ENCODE measurements around the gene PSMC3IP. TPM values are rescaled to one million over a fixed set of nuclear protein-coding genes. Genes with fewer than 3 reads are reported as not detected.
"Not testable (repeated sequence)": the region's sequence is repeated elsewhere in the genome, so short reads cannot be mapped to it uniquely, and the experiment has no call there.

Gene PSMC3IP
- total RNA-seq, 2 donors from 2014 or later: 2.9 to 11.2 TPM

- no peak for DNase-seq (ENCODE audit: low spot score)
- intact Hi-C loops (cut with DNase I): no loop called here
- Histone ChIP-seq H3K27me3 (replicated peaks; ENCODE audit: insufficient read depth) (no peaks in the 10 kb centered on the region), H3K27ac (peak overlapping the region; percentile 80 to 84), H3K4me1 (replicated peaks) (peaks cover 5% of the 10 kb centered on the region), H3K4me3 (peak overlapping the region; percentile 62 to 82), H3K36me3 (no peaks in the 10 kb centered on the region), H3K9me3 (no peaks in the 10 kb centered on the region)
- 40% methylated on average over 16 of the region's 16 CpGs for WGBS
- no peak for TF ChIP-seq POLR2AphosphoS5 (IDR thresholded peaks at IDR 0.05)
- no peak for TF ChIP-seq POLR2A (IDR thresholded peaks at IDR 0.05)
- no peak for TF ChIP-seq CTCF (IDR thresholded peaks at IDR 0.05)
These were observed 23.7 kb downstream of the PSMC3IP start for GRCh38 chr17:42553866-42554249.

GRCh38 chr17:42553161-42553818 is 24.2 kb downstream of the PSMC3IP start:
- H3K4me3 ChIP-seq: no peak overlapping the region
- no peak for DNase-seq (ENCODE audit: low spot score)

GRCh38 chr17:42552736-42553135 is 24.8 kb downstream of the PSMC3IP start, which contains the start of gene HSD17B1:
TSS of gene HSD17B1 (plus strand) at chr17:42552923. CDS start at chr17:42552934, 11 bp downstream.
- H3K4me3 ChIP-seq: peak within 1 kb of the TSS in 1 of 2 donors; percentile 82
- H3K27me3 ChIP-seq (replicated peaks; ENCODE audit: insufficient read depth); H3K36me3 ChIP-seq; DNase-seq (ENCODE audit: low spot score); H3K9me3 ChIP-seq; H3K27ac ChIP-seq; intact Hi-C loops (cut with DNase I); H3K4me1 ChIP-seq (replicated peaks): not testable (repeated sequence)
- 90% methylated on average over 15 of the region's 15 CpGs for WGBS

More at GRCh38 chr17:42553161-42553818, 24.2 kb downstream of the PSMC3IP start:
- Histone ChIP-seq H3K4me1 (replicated peaks) (peaks cover 5% of the 10 kb centered on the region), H3K36me3 (no peaks in the 10 kb centered on the region), H3K27ac (no peak overlapping the region), H3K9me3 (no peaks in the 10 kb centered on the region), H3K27me3 (replicated peaks; ENCODE audit: insufficient read depth) (no peaks in the 10 kb centered on the region)
- WGBS: 60% methylated on average over 44 of the region's 45 CpGs
- intact Hi-C loops (cut with DNase I): no loop called here
- peak in 1 of 4 experiments; percentile 23 for TF ChIP-seq CTCF (IDR thresholded peaks at IDR 0.05)
- no peak for TF ChIP-seq POLR2AphosphoS5 (IDR thresholded peaks at IDR 0.05)

- Histone ChIP-seq H3K27me3 (replicated peaks; ENCODE audit: insufficient read depth) (no peaks in the 10 kb centered on the region), H3K36me3 (no peaks in the 10 kb centered on the region), H3K4me1 (replicated peaks) (peaks cover 5% of the 10 kb centered on the region), H3K9me3 (no peaks in the 10 kb centered on the region), H3K4me3 (no peak overlapping the region), H3K27ac (no peak overlapping the region)
- TF ChIP-seq CTCF (IDR thresholded peaks at IDR 0.05) (no peak), POLR2A (IDR thresholded peaks at IDR 0.05) (no peak), POLR2AphosphoS5 (IDR thresholded peaks at IDR 0.05) (no peak)
- no peak for DNase-seq (ENCODE audit: low spot score)
- 84% methylated on average over 14 of the region's 14 CpGs for WGBS
- intact Hi-C loops (cut with DNase I): no loop called here
These were observed 28.4 kb downstream of the PSMC3IP start for GRCh38 chr17:42548993-42549755.

- peak; percentile 85 for DNase-seq (ENCODE audit: low spot score)
- H3K27me3 ChIP-seq (replicated peaks; ENCODE audit: insufficient read depth): no peaks in the 10 kb centered on the region
- no peaks in the 10 kb centered on the region for H3K36me3 ChIP-seq
- intact Hi-C loops (cut with DNase I): no loop called here
- WGBS: 20% methylated on average over 42 of the region's 74 CpGs
- peak overlapping the region; percentile 24 to 39 for H3K4me3 ChIP-seq
- no peaks in the 10 kb centered on the region for H3K9me3 ChIP-seq
- TF ChIP-seq POLR2A (IDR thresholded peaks at IDR 0.05) (peak; percentile 17), CTCF (IDR thresholded peaks at IDR 0.05) (peak in 3 of 4 experiments; percentile 53 to 78 (median 72)), POLR2AphosphoS5 (IDR thresholded peaks at IDR 0.05) (peak; percentile 77)
- no peak overlapping the region for H3K27ac ChIP-seq
- H3K4me1 ChIP-seq (replicated peaks): no peaks in the 10 kb centered on the region
These were observed 29.3 kb downstream of the PSMC3IP start for GRCh38 chr17:42548070-42548837.
